Fibroblast of mammary gland (primary cell): ENCODE data around the gene ACMSD.
"Not testable (repeated sequence)": the region's sequence is repeated elsewhere in the genome, so short reads cannot be mapped to it uniquely, and the experiment has no call there.

ENCODE experiments used
- DNase-seq: peaks from one replicate; pipeline ENCODE4 v3.0.0-alpha.2; 2010; ENCODE audit warnings: low read depth
- H3K4me3 ChIP-seq: 2 replicates; pipeline ENCODE4 v1.5.1; 2011; ENCODE audit warnings: low read depth, mild to moderate bottlenecking, low read length, moderate library complexity; ENCODE audit not compliant: control insufficient read depth
- CTCF ChIP-seq: conservative IDR thresholded peaks from 2 replicates; pipeline ENCODE4 v1.5.1; 2011; ENCODE audit warnings: low read depth, low read length, inconsistent platforms; ENCODE audit not compliant: control insufficient read depth, insufficient read depth

ACMSD gene

GRCh38 chr2:134800341-134800740 lies 38.1 kb upstream of the ACMSD start:
- no peak for TF ChIP-seq CTCF
- DNase-seq = no peak
- no peak overlapping the region for H3K4me3 ChIP-seq

GRCh38 chr2:134803609-134804405 lies 34.6 kb upstream of the ACMSD start:
- H3K4me3 ChIP-seq, DNase-seq: not testable (repeated sequence)

- DNase-seq = no peak
- H3K4me3 ChIP-seq = no peak overlapping the region
- no peak for TF ChIP-seq CTCF
Measured at GRCh38 chr2:134815741-134816140, 22.7 kb upstream of the ACMSD start.

- no peak for TF ChIP-seq CTCF
- peak; percentile 40 for DNase-seq
- no peak overlapping the region for H3K4me3 ChIP-seq
Measured at GRCh38 chr2:134818321-134818720, 20.1 kb upstream of the ACMSD start.

GRCh38 chr2:134819334-134819733 lies 19.1 kb upstream of the ACMSD start:
- no peak overlapping the region for H3K4me3 ChIP-seq
- TF ChIP-seq CTCF = no peak
- DNase-seq = peak; percentile 69

GRCh38 chr2:134823431-134823830 lies 15.0 kb upstream of the ACMSD start:
- no peak for TF ChIP-seq CTCF
- H3K4me3 ChIP-seq = no peak overlapping the region
- no peak for DNase-seq

- no peak overlapping the region for H3K4me3 ChIP-seq
- DNase-seq = no peak
Measured at GRCh38 chr2:134823832-134824231, 14.6 kb upstream of the ACMSD start.

GRCh38 chr2:134825716-134826115 lies 12.7 kb upstream of the ACMSD start:
- not testable (repeated sequence) for H3K4me3 ChIP-seq, DNase-seq

More at GRCh38 chr2:134823832-134824231, 14.6 kb upstream of the ACMSD start:
- no peak for TF ChIP-seq CTCF
